Esophagus muscularis mucosa (tissue), 4 donors: ENCODE measurements around the gene ADAMTS2. TPM values are rescaled to one million over a fixed set of nuclear protein-coding genes. Genes with fewer than 3 reads are reported as not detected.

Experiments
- DNase-seq: peaks from one replicate; pipeline ENCODE4 v3.0.0-alpha.2; 2017; ENCODE audit errors: extremely low spot score
- H3K27ac ChIP-seq, 4 donors: fragments of 200-600 bp; sonication (generic); replicated peaks in 1 of 4; 1 replicate in 3 of 4; 2 replicates in 1 of 4; pipeline ENCODE4 v1.5.1; 2016 to 2019; ENCODE audit warnings: mild to moderate bottlenecking in 1 of 4
- H3K27me3 ChIP-seq, 4 donors: fragments of 200-600 bp; sonication (generic); one replicate each; pipeline versions ENCODE4 v1.5.1 to v1.6.0; 2016 to 2019
- H3K36me3 ChIP-seq, 4 donors: fragments of 200-600 bp; sonication (generic); one replicate each; pipeline ENCODE4 v1.5.1; 2016 to 2019
- H3K4me1 ChIP-seq, 4 donors: fragments of 200-600 bp; sonication (generic); one replicate each; pipeline ENCODE4 v1.5.1; 2016 to 2019
- H3K4me3 ChIP-seq, 4 donors: fragments of 200-600 bp; sonication (generic); 1 replicate in 2 of 4; 2 replicates in 2 of 4; pipeline ENCODE4 v1.5.1; 2016 to 2019; ENCODE audit warnings: mild to moderate bottlenecking in 4 of 4, moderate library complexity in 1 of 4
- H3K9me3 ChIP-seq, 4 donors: fragments of 200-600 bp; sonication (generic); 1 replicate in 3 of 4; 2 replicates in 1 of 4; pipeline ENCODE4 v1.5.1; 2016 to 2019
- EP300 ChIP-seq: sonication (generic); formaldehyde crosslinking; IDR thresholded peaks from one replicate; pipeline ENCODE4 v1.6.1; 2017; ENCODE audit warnings: antibody characterized with exemption
- POLR2A ChIP-seq: fragments of 450-650 bp; IDR thresholded peaks from one replicate; pipeline ENCODE4 v1.6.1; 2017; ENCODE audit warnings: antibody characterized with exemption, moderate library complexity, mild to moderate bottlenecking, low read depth
- POLR2AphosphoS5 ChIP-seq, 2 donors: sonication (generic); formaldehyde crosslinking; IDR thresholded peaks; one replicate each; pipeline ENCODE4 v1.6.1; 2017; ENCODE audit warnings: antibody characterized with exemption in 2 of 2
- WGBS: methylation state at CpG from one replicate; pipeline ENCODE4 v1.1.5; 2018; 5-methylcytosine and 5-hydroxymethylcytosine counted together
- intact Hi-C: fragments of 100-400 bp; cut with DNase I; formaldehyde crosslinking; loops from one replicate; pipeline ENCODE4 v1.15.1; 2023
- total RNA-seq, 4 donors: library from RNA; depleted of rRNA; stranded (reverse); fragments of >200 nt; gene quantifications; one replicate each; pipeline versions ENCODE4 v1.1.0 to v1.2.1, GENCODE V29; 2016
- TF ChIP-seq, protein P1 (sequence below), 3 experiments: fragments of 200-600 bp in 2 of 3; fragments of 450-650 bp in 1 of 3; sonication (generic) in 2 of 3; IDR thresholded peaks; one replicate each; pipeline ENCODE4 v1.5.1; 2017 to 2019; ENCODE audit warnings: antibody characterized with exemption in 3 of 3, mild to moderate bottlenecking in 2 of 3, moderate library complexity in 1 of 3

ADAMTS2 gene
- total RNA-seq, 4 donors from 2014 or later = 17.8 to 31.8 (median 21.4) TPM

DNA sequence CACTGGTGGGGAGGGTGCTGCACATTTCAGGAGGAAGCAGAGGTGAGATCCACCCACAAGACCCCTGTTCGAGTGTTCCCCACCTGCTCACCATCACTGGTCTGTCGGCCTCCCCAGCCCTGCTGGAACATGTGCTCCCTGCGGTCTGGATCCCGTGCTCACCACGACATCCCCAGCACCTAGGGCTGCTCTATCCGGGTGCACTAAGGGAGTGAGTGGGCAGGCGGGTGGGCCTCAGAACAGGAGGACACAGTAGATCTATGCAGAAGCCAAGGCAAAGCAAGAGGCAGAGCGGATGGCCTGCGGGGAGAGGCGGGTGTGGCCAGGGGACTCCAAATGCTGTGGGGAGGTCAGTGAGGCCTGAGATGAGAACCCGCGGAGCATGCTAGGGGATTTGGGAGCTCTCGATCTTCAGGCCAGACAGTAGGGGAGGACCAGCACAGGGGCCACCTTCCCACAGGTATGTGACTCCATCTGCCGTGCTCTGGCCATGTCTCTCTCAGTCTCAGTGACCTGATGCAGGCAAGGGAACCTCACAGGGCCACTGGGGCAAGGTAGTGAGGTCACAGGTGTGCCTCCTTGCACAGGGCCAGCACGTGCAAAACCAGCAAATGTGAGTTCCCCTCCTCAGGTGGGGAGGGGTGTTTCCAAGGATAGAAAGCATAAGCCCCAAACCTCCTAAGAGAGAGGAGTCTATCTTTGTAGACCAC is 150.9 kb downstream of the ADAMTS2 start:
- Histone ChIP-seq H3K9me3 (no peaks in the 10 kb centered on the region), H3K4me1 (no peaks in the 10 kb centered on the region), H3K27ac (no peak overlapping the region), H3K27me3 (no peaks in the 10 kb centered on the region), H3K4me3 (no peak overlapping the region), H3K36me3 (no peaks in the 10 kb centered on the region)
- 92% methylated on average over 15 of the region's 15 CpGs for WGBS
- TF ChIP-seq, protein P1, sequence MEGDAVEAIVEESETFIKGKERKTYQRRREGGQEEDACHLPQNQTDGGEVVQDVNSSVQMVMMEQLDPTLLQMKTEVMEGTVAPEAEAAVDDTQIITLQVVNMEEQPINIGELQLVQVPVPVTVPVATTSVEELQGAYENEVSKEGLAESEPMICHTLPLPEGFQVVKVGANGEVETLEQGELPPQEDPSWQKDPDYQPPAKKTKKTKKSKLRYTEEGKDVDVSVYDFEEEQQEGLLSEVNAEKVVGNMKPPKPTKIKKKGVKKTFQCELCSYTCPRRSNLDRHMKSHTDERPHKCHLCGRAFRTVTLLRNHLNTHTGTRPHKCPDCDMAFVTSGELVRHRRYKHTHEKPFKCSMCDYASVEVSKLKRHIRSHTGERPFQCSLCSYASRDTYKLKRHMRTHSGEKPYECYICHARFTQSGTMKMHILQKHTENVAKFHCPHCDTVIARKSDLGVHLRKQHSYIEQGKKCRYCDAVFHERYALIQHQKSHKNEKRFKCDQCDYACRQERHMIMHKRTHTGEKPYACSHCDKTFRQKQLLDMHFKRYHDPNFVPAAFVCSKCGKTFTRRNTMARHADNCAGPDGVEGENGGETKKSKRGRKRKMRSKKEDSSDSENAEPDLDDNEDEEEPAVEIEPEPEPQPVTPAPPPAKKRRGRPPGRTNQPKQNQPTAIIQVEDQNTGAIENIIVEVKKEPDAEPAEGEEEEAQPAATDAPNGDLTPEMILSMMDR (IDR thresholded peaks at IDR 0.05) = no peak
- TF ChIP-seq POLR2AphosphoS5 (IDR thresholded peaks at IDR 0.05) = no peak
- TF ChIP-seq POLR2A = no peak
- TF ChIP-seq EP300 = no peak
- DNase-seq = no peak
- intact Hi-C loops = no loop called here

DNA sequence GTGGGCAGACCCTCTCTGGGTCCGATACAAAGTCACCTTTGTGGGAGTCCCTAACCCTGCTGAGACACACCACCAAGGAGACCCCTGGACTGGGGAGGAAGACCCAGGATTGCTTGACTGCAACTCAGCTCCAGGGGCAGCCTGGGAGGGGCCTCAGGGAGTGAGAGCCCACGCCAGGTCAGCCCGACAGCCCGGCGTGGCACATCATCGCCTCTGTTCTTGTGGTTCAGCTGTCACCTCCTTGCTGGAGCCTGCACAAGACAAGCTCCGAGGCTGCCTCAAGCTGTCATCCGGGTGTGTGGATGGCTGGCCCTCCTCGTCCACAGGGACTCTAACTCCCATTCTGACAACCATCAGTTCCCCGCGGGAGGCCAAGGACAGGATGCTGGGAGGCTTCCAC is 151.5 kb downstream of the ADAMTS2 start:
- H3K27me3 ChIP-seq = no peaks in the 10 kb centered on the region
- intact Hi-C loops = no loop called here
- no peaks in the 10 kb centered on the region for H3K36me3 ChIP-seq
- no peak overlapping the region for H3K27ac ChIP-seq
- H3K9me3 ChIP-seq = no peaks in the 10 kb centered on the region
- no peak for DNase-seq
- TF ChIP-seq POLR2A (no peak), EP300 (no peak), POLR2AphosphoS5 (IDR thresholded peaks at IDR 0.05) (no peak)
- TF ChIP-seq, protein P1 (IDR thresholded peaks at IDR 0.05) = no peak
- no peaks in the 10 kb centered on the region for H3K4me1 ChIP-seq
- H3K4me3 ChIP-seq = no peak overlapping the region
- WGBS = 95% methylated on average over 11 of the region's 11 CpGs

DNA sequence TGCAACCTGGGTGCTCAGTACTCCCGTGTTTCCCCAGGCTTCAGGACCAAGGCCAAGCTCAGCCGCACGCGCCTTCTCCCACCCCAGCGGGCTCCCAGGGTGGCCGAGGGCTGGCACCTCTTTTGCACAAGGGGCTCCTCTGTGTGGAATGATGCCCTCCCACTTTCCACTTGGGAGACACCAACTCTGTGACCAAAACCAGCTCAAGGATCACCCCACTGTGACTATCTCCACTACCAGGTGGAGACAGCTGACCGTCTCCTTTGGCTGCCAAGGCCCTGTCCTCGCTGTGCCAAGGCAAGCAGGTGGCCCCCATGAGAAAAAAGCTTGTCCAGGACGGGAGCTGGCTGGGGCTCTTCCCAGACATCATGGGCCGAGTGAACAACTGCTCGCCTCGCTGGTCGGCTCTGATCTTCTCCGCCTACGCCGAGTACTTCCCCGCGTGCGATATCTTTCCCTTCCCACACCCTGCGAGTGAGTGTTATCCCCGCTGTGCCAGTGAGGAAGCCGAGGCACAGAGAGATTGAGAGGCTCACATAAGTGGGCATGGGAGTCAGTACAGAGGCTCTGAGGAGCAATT is 152.3 kb downstream of the ADAMTS2 start:
- Histone ChIP-seq H3K4me3 (no peak overlapping the region), H3K36me3 (no peaks in the 10 kb centered on the region), H3K9me3 (no peaks in the 10 kb centered on the region), H3K27ac (no peak overlapping the region), H3K27me3 (no peaks in the 10 kb centered on the region), H3K4me1 (no peaks in the 10 kb centered on the region)
- TF ChIP-seq POLR2A = no peak
- TF ChIP-seq POLR2AphosphoS5 (IDR thresholded peaks at IDR 0.05) = no peak
- no peak for TF ChIP-seq EP300
- TF ChIP-seq, protein P1 (IDR thresholded peaks at IDR 0.05) = no peak
- intact Hi-C loops = no loop called here
- WGBS = 83% methylated on average over 14 of the region's 22 CpGs
- no peak for DNase-seq

DNA sequence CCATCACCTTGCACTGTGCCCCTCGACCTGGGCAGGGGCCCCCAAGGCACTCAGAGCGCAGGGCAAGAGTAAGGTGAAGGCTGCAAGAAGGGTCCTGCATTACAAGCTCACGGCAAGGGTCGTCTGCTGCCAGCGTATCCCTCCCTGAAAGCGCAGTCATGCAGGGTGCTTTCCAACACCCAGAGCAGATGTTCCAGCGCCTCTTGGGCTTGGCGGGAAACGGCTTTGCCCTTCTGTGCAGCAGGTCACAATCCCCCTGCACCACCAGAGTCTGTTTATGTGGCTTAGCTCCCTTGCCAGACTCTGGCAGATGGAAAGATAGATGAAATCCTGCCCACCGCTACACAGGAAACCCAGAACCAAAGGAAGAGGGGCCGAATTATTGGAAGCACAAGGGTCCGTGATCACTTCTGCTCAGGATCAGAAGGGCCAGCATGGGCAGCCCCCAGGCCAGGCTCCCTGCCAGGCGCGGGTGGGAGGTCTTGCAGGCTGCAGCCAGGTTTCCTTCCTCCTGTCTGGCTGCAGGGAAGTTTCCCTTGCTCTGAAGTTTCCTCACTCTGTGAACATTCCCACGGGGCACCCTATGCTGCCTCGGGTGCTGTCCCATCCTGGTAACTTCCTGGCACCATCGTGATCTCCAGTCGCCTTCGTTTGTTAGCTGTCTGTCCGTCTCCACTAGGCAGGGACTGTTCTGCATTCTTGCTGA is 152.9 kb downstream of the ADAMTS2 start:
- no peak for TF ChIP-seq POLR2AphosphoS5 (IDR thresholded peaks at IDR 0.05)
- no peak for TF ChIP-seq EP300
- Histone ChIP-seq H3K36me3 (no peaks in the 10 kb centered on the region), H3K27me3 (no peaks in the 10 kb centered on the region), H3K4me1 (no peaks in the 10 kb centered on the region), H3K4me3 (no peak overlapping the region), H3K27ac (no peak overlapping the region), H3K9me3 (no peaks in the 10 kb centered on the region)
- WGBS = 79% methylated on average over 11 of the region's 20 CpGs
- DNase-seq = no peak
- intact Hi-C loops = no loop called here

DNA sequence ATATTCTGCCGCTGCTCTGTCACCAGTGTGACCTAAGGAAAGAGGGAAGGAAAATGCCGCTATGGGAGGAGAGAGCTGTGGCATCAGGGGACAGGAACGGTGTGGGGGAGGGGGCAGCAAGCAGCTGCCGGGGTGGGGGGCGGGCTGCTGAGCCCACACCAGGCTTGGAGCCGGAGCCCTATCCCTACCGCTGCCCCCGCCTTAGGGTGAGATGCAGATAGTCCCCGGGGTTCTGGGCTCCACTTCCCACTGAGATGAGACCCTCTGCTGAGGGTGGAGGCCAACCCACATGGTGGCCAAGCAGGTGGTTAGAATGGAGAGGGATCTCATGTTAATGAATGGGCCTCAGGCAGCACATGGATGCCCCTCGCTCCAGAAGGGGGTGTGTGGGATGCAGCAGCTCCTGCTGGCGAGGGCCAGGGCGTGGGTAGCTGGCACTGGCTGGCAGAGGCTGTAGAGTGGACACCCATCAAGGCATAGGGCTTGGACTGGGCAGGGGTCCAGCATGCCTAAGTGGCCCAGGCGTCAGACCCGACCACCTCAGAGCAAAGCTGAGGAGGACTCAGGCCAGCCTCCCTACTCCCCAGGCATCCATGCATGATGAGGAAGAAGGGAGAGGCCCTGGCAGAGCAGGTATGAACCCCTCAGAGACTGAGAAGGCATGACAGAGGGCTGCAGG is 153.6 kb downstream of the ADAMTS2 start:
- 83% methylated on average over 14 of the region's 14 CpGs for WGBS
- intact Hi-C loops = no loop called here
- TF ChIP-seq POLR2AphosphoS5 (IDR thresholded peaks at IDR 0.05) = no peak
- TF ChIP-seq, protein P1 (IDR thresholded peaks at IDR 0.05) = no peak
- TF ChIP-seq POLR2A = no peak
- no peak for TF ChIP-seq EP300

More for the DNA sequence above, 153.6 kb downstream of the ADAMTS2 start:
- Histone ChIP-seq H3K27ac (no peak overlapping the region), H3K9me3 (no peaks in the 10 kb centered on the region), H3K4me3 (no peak overlapping the region), H3K4me1 (no peaks in the 10 kb centered on the region), H3K27me3 (no peaks in the 10 kb centered on the region), H3K36me3 (no peaks in the 10 kb centered on the region)
- DNase-seq = no peak
